ENCODE measurements around the gene SLC38A2.
A peak's percentile ranks its signal among the peaks of the same experiment; 100 is the strongest.

The SLC38A2 gene

GRCh38 chr12:46384451-46385309, 12.1 kb upstream of the SLC38A2 start:
- Histone ChIP-seq H3K4me1 (ENCODE audit: control insufficient read depth, insufficient read depth, low read length, unreplicated experiment) (peaks cover 61% of the 10 kb centered on the region), H3K79me2 (ENCODE audit: control insufficient read depth, insufficient read depth, low read length, unreplicated experiment) (peaks cover 34% of the 10 kb centered on the region), H3K27ac (ENCODE audit: low read depth, low read length) (peak overlapping the region; percentile 98), H3K27me3 (ENCODE audit: insufficient read depth, low read length) (no peaks in the 10 kb centered on the region), H2AFZ (ENCODE audit: low read length, unreplicated experiment) (no peak overlapping the region), H3K36me3 (ENCODE audit: insufficient read depth, low read length) (peaks cover 5% of the 10 kb centered on the region; the same call in 1 of the 2 replicates), H3K4me3 (ENCODE audit: low read depth, low read length) (peak overlapping the region; percentile 87)

- no peak overlapping the region for H2AFZ ChIP-seq (ENCODE audit: low read length, unreplicated experiment)
- H3K27me3 ChIP-seq (ENCODE audit: insufficient read depth, low read length), result no peaks in the 10 kb centered on the region
- peaks cover 34% of the 10 kb centered on the region for H3K79me2 ChIP-seq (ENCODE audit: control insufficient read depth, insufficient read depth, low read length, unreplicated experiment)
- H3K4me1 ChIP-seq (ENCODE audit: control insufficient read depth, insufficient read depth, low read length, unreplicated experiment), result peaks cover 53% of the 10 kb centered on the region
- peaks cover 5% of the 10 kb centered on the region; the same call in 1 of the 2 replicates for H3K36me3 ChIP-seq (ENCODE audit: insufficient read depth, low read length)
- peak overlapping the region; percentile 98 for H3K27ac ChIP-seq (ENCODE audit: low read depth, low read length)
- peak overlapping the region; percentile 87 for H3K4me3 ChIP-seq (ENCODE audit: low read depth, low read length)
Measured at GRCh38 chr12:46383654-46384450, 11.3 kb upstream of the SLC38A2 start.

- Histone ChIP-seq H3K36me3 (ENCODE audit: insufficient read depth, low read length) (peaks cover 5% of the 10 kb centered on the region; the same call in 1 of the 2 replicates), H3K4me1 (ENCODE audit: control insufficient read depth, insufficient read depth, low read length, unreplicated experiment) (peaks cover 45% of the 10 kb centered on the region), H2AFZ (ENCODE audit: low read length, unreplicated experiment) (no peak overlapping the region), H3K27ac (ENCODE audit: low read depth, low read length) (peak overlapping the region; percentile 98), H3K4me3 (ENCODE audit: low read depth, low read length) (peak overlapping the region; percentile 87), H3K79me2 (ENCODE audit: control insufficient read depth, insufficient read depth, low read length, unreplicated experiment) (peaks cover 34% of the 10 kb centered on the region), H3K27me3 (ENCODE audit: insufficient read depth, low read length) (no peaks in the 10 kb centered on the region)
Measured at GRCh38 chr12:46382964-46383653, 10.5 kb upstream of the SLC38A2 start.

- Histone ChIP-seq H3K27me3 (ENCODE audit: insufficient read depth, low read length) (no peaks in the 10 kb centered on the region), H3K4me3 (ENCODE audit: low read depth, low read length) (peak overlapping the region; percentile 87), H3K4me1 (ENCODE audit: control insufficient read depth, insufficient read depth, low read length, unreplicated experiment) (peaks cover 39% of the 10 kb centered on the region), H3K27ac (ENCODE audit: low read depth, low read length) (peak overlapping the region; percentile 98), H3K79me2 (ENCODE audit: control insufficient read depth, insufficient read depth, low read length, unreplicated experiment) (peaks cover 28% of the 10 kb centered on the region), H3K36me3 (ENCODE audit: insufficient read depth, low read length) (peaks cover 5% of the 10 kb centered on the region; the same call in 1 of the 2 replicates), H2AFZ (ENCODE audit: low read length, unreplicated experiment) (no peak overlapping the region)
Measured at GRCh38 chr12:46382408-46382963, 9.9 kb upstream of the SLC38A2 start.

GRCh38 chr12:46380881-46381280, 8.3 kb upstream of the SLC38A2 start:
- peaks cover 27% of the 10 kb centered on the region for H3K79me2 ChIP-seq (ENCODE audit: control insufficient read depth, insufficient read depth, low read length, unreplicated experiment)
- H3K4me3 ChIP-seq (ENCODE audit: low read depth, low read length), result no peak overlapping the region
- peaks cover 28% of the 10 kb centered on the region for H3K4me1 ChIP-seq (ENCODE audit: control insufficient read depth, insufficient read depth, low read length, unreplicated experiment)
- no peak overlapping the region for H2AFZ ChIP-seq (ENCODE audit: low read length, unreplicated experiment)
- H3K27me3 ChIP-seq (ENCODE audit: insufficient read depth, low read length), result no peaks in the 10 kb centered on the region
- peaks cover 5% of the 10 kb centered on the region; the same call in 1 of the 2 replicates for H3K36me3 ChIP-seq (ENCODE audit: insufficient read depth, low read length)
- no peak overlapping the region for H3K27ac ChIP-seq (ENCODE audit: low read depth, low read length)

- no peaks in the 10 kb centered on the region for H3K27me3 ChIP-seq (ENCODE audit: insufficient read depth, low read length)
- 0 out of 2 replicates have a peak overlapping the region, but pooled peaks have one; percentile 9 for H3K27ac ChIP-seq (ENCODE audit: low read depth, low read length)
- no peak overlapping the region for H2AFZ ChIP-seq (ENCODE audit: low read length, unreplicated experiment)
- no peak overlapping the region for H3K4me3 ChIP-seq (ENCODE audit: low read depth, low read length)
- peaks cover 5% of the 10 kb centered on the region; the same call in 1 of the 2 replicates for H3K36me3 ChIP-seq (ENCODE audit: insufficient read depth, low read length)
- H3K4me1 ChIP-seq (ENCODE audit: control insufficient read depth, insufficient read depth, low read length, unreplicated experiment), result peaks cover 21% of the 10 kb centered on the region
- H3K79me2 ChIP-seq (ENCODE audit: control insufficient read depth, insufficient read depth, low read length, unreplicated experiment), result peaks cover 22% of the 10 kb centered on the region
Measured at GRCh38 chr12:46380022-46380796, 7.6 kb upstream of the SLC38A2 start.

GRCh38 chr12:46379352-46379751, 6.8 kb upstream of the SLC38A2 start:
- H3K27me3 ChIP-seq (ENCODE audit: insufficient read depth, low read length), result no peaks in the 10 kb centered on the region
- H2AFZ ChIP-seq (ENCODE audit: low read length, unreplicated experiment), result no peak overlapping the region
- H3K4me1 ChIP-seq (ENCODE audit: control insufficient read depth, insufficient read depth, low read length, unreplicated experiment), result peaks cover 14% of the 10 kb centered on the region
- H3K4me3 ChIP-seq (ENCODE audit: low read depth, low read length), result no peak overlapping the region
- H3K27ac ChIP-seq (ENCODE audit: low read depth, low read length), result 0 out of 2 replicates have a peak overlapping the region, but pooled peaks have one; percentile 9
- peaks cover 5% of the 10 kb centered on the region; the same call in 1 of the 2 replicates for H3K36me3 ChIP-seq (ENCODE audit: insufficient read depth, low read length)
- peaks cover 16% of the 10 kb centered on the region for H3K79me2 ChIP-seq (ENCODE audit: control insufficient read depth, insufficient read depth, low read length, unreplicated experiment)

- no peak overlapping the region for H3K27ac ChIP-seq (ENCODE audit: low read depth, low read length)
- H3K79me2 ChIP-seq (ENCODE audit: control insufficient read depth, insufficient read depth, low read length, unreplicated experiment), result peaks cover 18% of the 10 kb centered on the region
- H3K36me3 ChIP-seq (ENCODE audit: insufficient read depth, low read length), result peaks cover 5% of the 10 kb centered on the region; the same call in 1 of the 2 replicates
- H3K27me3 ChIP-seq (ENCODE audit: insufficient read depth, low read length), result no peaks in the 10 kb centered on the region
- peaks cover 21% of the 10 kb centered on the region for H3K4me1 ChIP-seq (ENCODE audit: control insufficient read depth, insufficient read depth, low read length, unreplicated experiment)
- H2AFZ ChIP-seq (ENCODE audit: low read length, unreplicated experiment), result no peak overlapping the region
- no peak overlapping the region for H3K4me3 ChIP-seq (ENCODE audit: low read depth, low read length)
Measured at GRCh38 chr12:46378530-46378929, 6.0 kb upstream of the SLC38A2 start.

- H3K4me1 ChIP-seq (ENCODE audit: control insufficient read depth, insufficient read depth, low read length, unreplicated experiment), result peaks cover 21% of the 10 kb centered on the region
- H3K36me3 ChIP-seq (ENCODE audit: insufficient read depth, low read length), result peaks cover 5% of the 10 kb centered on the region; the same call in 1 of the 2 replicates
- peaks cover 22% of the 10 kb centered on the region for H3K79me2 ChIP-seq (ENCODE audit: control insufficient read depth, insufficient read depth, low read length, unreplicated experiment)
- no peak overlapping the region for H3K4me3 ChIP-seq (ENCODE audit: low read depth, low read length)
- H2AFZ ChIP-seq (ENCODE audit: low read length, unreplicated experiment), result no peak overlapping the region
- H3K27ac ChIP-seq (ENCODE audit: low read depth, low read length), result no peak overlapping the region
- H3K27me3 ChIP-seq (ENCODE audit: insufficient read depth, low read length), result no peaks in the 10 kb centered on the region
Measured at GRCh38 chr12:46377678-46378077, 5.1 kb upstream of the SLC38A2 start.
